H9 (cell line): ENCODE data around the gene SLAMF7. TPM values are rescaled to one million over a fixed set of nuclear protein-coding genes. Genes with fewer than 3 reads are reported as not detected.

ENCODE experiments used
- DNase-seq: peaks from one replicate; pipeline ENCODE4 v3.0.0-alpha.2; 2017
- H2AFZ ChIP-seq: one replicate; pipeline ENCODE4 v1.6.1; 2013; ENCODE audit warnings: mild to moderate bottlenecking, low read length, control low read depth, moderate library complexity
- H2AK5ac ChIP-seq: 2 replicates; pipeline ENCODE4 v1.6.1; 2013; ENCODE audit warnings: low read length, control low read depth, mixed read lengths; ENCODE audit not compliant: insufficient read length
- H2BK120ac ChIP-seq: one replicate; pipeline ENCODE4 v1.6.1; 2013; ENCODE audit warnings: low read depth, mild to moderate bottlenecking, low read length, control low read depth, inconsistent platforms; ENCODE audit not compliant: poor library complexity, severe bottlenecking
- H2BK12ac ChIP-seq: 2 replicates; pipeline ENCODE4 v1.6.1; 2013; ENCODE audit warnings: low read length, control low read depth, mixed read lengths, low read depth; ENCODE audit not compliant: insufficient read length
- H2BK15ac ChIP-seq: 2 replicates; pipeline ENCODE4 v1.6.1; 2013; ENCODE audit warnings: low read depth, low read length, control low read depth
- H2BK20ac ChIP-seq: one replicate; pipeline ENCODE4 v1.6.1; 2013; ENCODE audit warnings: low read depth, mild to moderate bottlenecking, low read length, control low read depth, inconsistent platforms; ENCODE audit not compliant: poor library complexity, severe bottlenecking
- H2BK5ac ChIP-seq: 2 replicates; pipeline ENCODE4 v1.6.1; 2013; ENCODE audit warnings: low read length, control low read depth, mixed read lengths; ENCODE audit not compliant: insufficient read length
- H3K14ac ChIP-seq: 2 replicates; pipeline ENCODE4 v1.6.1; 2013; ENCODE audit warnings: low read length, control low read depth; ENCODE audit not compliant: insufficient read depth
- H3K18ac ChIP-seq: 2 replicates; pipeline ENCODE4 v1.6.1; 2013; ENCODE audit warnings: low read depth, mild to moderate bottlenecking, mixed read lengths, low read length, control low read depth; ENCODE audit not compliant: insufficient read length
- H3K23ac ChIP-seq: 2 replicates; pipeline ENCODE4 v1.6.1; 2013; ENCODE audit warnings: low read length, control low read depth, mixed read lengths, low read depth; ENCODE audit not compliant: insufficient read length
- H3K23me2 ChIP-seq: 2 replicates; pipeline ENCODE4 v1.6.1; 2013; ENCODE audit warnings: low read depth, mild to moderate bottlenecking, mixed read lengths, low read length, control low read depth; ENCODE audit not compliant: insufficient read length, poor library complexity, severe bottlenecking
- H3K27ac ChIP-seq: 2 replicates; pipeline ENCODE4 v1.5.1; 2013; ENCODE audit warnings: low read length, control low read depth, mixed read lengths, low read depth; ENCODE audit not compliant: insufficient read length
- H3K27me3 ChIP-seq: 2 replicates; pipeline ENCODE4 v1.6.1; 2013; ENCODE audit warnings: low read length, control low read depth, inconsistent platforms; ENCODE audit not compliant: insufficient read depth
- H3K4ac ChIP-seq: 2 replicates; pipeline ENCODE4 v1.6.1; 2013; ENCODE audit warnings: low read depth, mild to moderate bottlenecking, control low read depth, inconsistent platforms, low read length, moderate library complexity
- H3K4me1 ChIP-seq: 2 replicates; pipeline ENCODE4 v1.6.1; 2013; ENCODE audit warnings: low read length, control low read depth, inconsistent platforms; ENCODE audit not compliant: insufficient read depth
- H3K4me2 ChIP-seq: 2 replicates; pipeline ENCODE4 v1.6.1; 2013; ENCODE audit warnings: low read length, control low read depth, mixed read lengths; ENCODE audit not compliant: insufficient read length, insufficient read depth
- H3K56ac ChIP-seq: 2 replicates; pipeline ENCODE4 v1.6.1; 2013; ENCODE audit warnings: low read depth, mild to moderate bottlenecking, mixed read lengths, low read length, control low read depth; ENCODE audit not compliant: insufficient read length
- H3K79me1 ChIP-seq: 2 replicates; pipeline ENCODE4 v1.6.1; 2013; ENCODE audit warnings: low read depth, mild to moderate bottlenecking, moderate library complexity, low read length, control low read depth, inconsistent platforms; ENCODE audit not compliant: insufficient read depth, poor library complexity, severe bottlenecking
- H3K79me2 ChIP-seq: 2 replicates; pipeline ENCODE4 v1.6.1; 2013; ENCODE audit warnings: low read length, control low read depth, inconsistent platforms; ENCODE audit not compliant: insufficient read depth
- H3K9ac ChIP-seq: 2 replicates; pipeline ENCODE4 v1.6.1; 2013; ENCODE audit warnings: low read length, control low read depth, mixed read lengths; ENCODE audit not compliant: insufficient read length; ENCODE audit errors: extremely low read depth
- H3K9me3 ChIP-seq: one replicate; pipeline ENCODE4 v1.6.1; 2013; ENCODE audit warnings: low read depth, low read length, inconsistent platforms; ENCODE audit not compliant: control insufficient read depth
- H3T11ph ChIP-seq: one replicate; pipeline ENCODE4 v1.6.1; 2013; ENCODE audit warnings: mild to moderate bottlenecking, low read length, control low read depth, inconsistent platforms
- H4K20me1 ChIP-seq: one replicate; pipeline ENCODE4 v1.6.1; 2013; ENCODE audit not compliant: control insufficient read depth, insufficient read length, insufficient read depth
- H4K5ac ChIP-seq: 2 replicates; pipeline ENCODE4 v1.6.1; 2013; ENCODE audit warnings: low read depth, mild to moderate bottlenecking, mixed read lengths, low read length, control low read depth; ENCODE audit not compliant: insufficient read length
- H4K8ac ChIP-seq: replicated peaks from 2 replicates; pipeline ENCODE4 v1.6.1; 2013; ENCODE audit warnings: low read length, control low read depth, mixed read lengths, low read depth; ENCODE audit not compliant: insufficient read length
- H4K91ac ChIP-seq: 2 replicates; pipeline ENCODE4 v1.6.1; 2013; ENCODE audit warnings: low read depth, mild to moderate bottlenecking, moderate library complexity, mixed read lengths, low read length, control low read depth; ENCODE audit not compliant: insufficient read length
- H3K27ac Mint-ChIP-seq, 3 experiments: 2 replicates in 2 of 3; 3 replicates in 1 of 3; pipeline ENCODE4 v1.8.0; 2020 to 2021; ENCODE audit warnings: mixed read lengths in 3 of 3, mild to moderate bottlenecking in 1 of 3, moderate library complexity in 1 of 3
- H3K27me3 Mint-ChIP-seq: 2 replicates; pipeline ENCODE4 v1.8.0; 2021; ENCODE audit warnings: low read depth, mild to moderate bottlenecking, moderate library complexity, mixed read lengths
- H3K36me3 Mint-ChIP-seq, 3 experiments: 2 replicates in 2 of 3; 3 replicates in 1 of 3; pipeline ENCODE4 v1.8.0; 2020 to 2021; ENCODE audit warnings: low read depth in 3 of 3, mixed read lengths in 3 of 3; ENCODE audit not compliant: insufficient read depth in 1 of 3
- H3K4me1 Mint-ChIP-seq, 2 experiments: 2 replicates each; pipeline ENCODE4 v1.8.0; 2020; ENCODE audit warnings: mixed read lengths in 2 of 2
- H3K4me3 Mint-ChIP-seq, 2 experiments: 2 replicates in 1 of 2; 3 replicates in 1 of 2; pipeline ENCODE4 v1.8.0; 2020 to 2021; ENCODE audit warnings: mild to moderate bottlenecking in 2 of 2, mixed read lengths in 2 of 2, moderate library complexity in 1 of 2
- H3K9me3 Mint-ChIP-seq, 2 experiments: 2 replicates in 1 of 2; 3 replicates in 1 of 2; pipeline ENCODE4 v1.8.0; 2020; ENCODE audit warnings: mild to moderate bottlenecking in 2 of 2, mixed read lengths in 2 of 2, moderate library complexity in 1 of 2
- CTCF ChIP-seq: fragments of 200-600 bp; sonication (generic); conservative IDR thresholded peaks from 3 replicates; pipeline ENCODE4 v1.8.0; 2021; ENCODE audit warnings: antibody characterized with exemption, mild to moderate bottlenecking
- WGBS: extraction: QIAGEN DNeasy Blood & Tissue Kit; methylation state at CpG from one replicate; pipeline ENCODE4 v1.1.7; 2013; ENCODE audit warnings: missing lambda C conversion rate, low lambda C conversion rate, mixed read lengths; ENCODE audit not compliant: insufficient read length; ENCODE audit errors: extremely low coverage; 5-methylcytosine and 5-hydroxymethylcytosine counted together
- total RNA-seq: library from RNA; stranded (reverse); gene quantifications from 2 replicates; pipeline ENCODE4 v1.2.1, GENCODE V29; 2021

Gene SLAMF7
- total RNA-seq, 1 experiment from 2014 or later = not detected

GRCh38 chr1:160773093-160773492 is 34.0 kb downstream of the SLAMF7 start:
- H2BK120ac ChIP-seq = no peak overlapping the region
- Mint-ChIP-seq H3K36me3 (no peaks in the 10 kb centered on the region), H3K4me1 (peaks cover 9 to 15% of the 10 kb centered on the region in 2 experiments), H3K4me3 (no peak overlapping the region), H3K27me3 (no peaks in the 10 kb centered on the region), H3K9me3 (no peaks in the 10 kb centered on the region), H3K27ac (no peak overlapping the region)
- no peaks in the 10 kb centered on the region for H3K79me2 ChIP-seq
- no peaks in the 10 kb centered on the region for H3K9me3 ChIP-seq
- H3K27me3 ChIP-seq = no peaks in the 10 kb centered on the region
- no peak overlapping the region for H3K18ac ChIP-seq
- H2AFZ ChIP-seq = no peak overlapping the region
- H2AK5ac ChIP-seq = no peak overlapping the region
- DNase-seq = no peak
- H2BK15ac ChIP-seq = no peak overlapping the region
- no peak overlapping the region for H4K91ac ChIP-seq
- H3K23ac ChIP-seq = no peak overlapping the region
- no peaks in the 10 kb centered on the region for H3K23me2 ChIP-seq
- no peak for TF ChIP-seq CTCF
- H2BK12ac ChIP-seq = no peak overlapping the region
- WGBS = no CpG with 5 or more reads among the region's 3 CpGs
- no peak overlapping the region for H3K9ac ChIP-seq
- H3K4me1 ChIP-seq = no peaks in the 10 kb centered on the region
- H3K79me1 ChIP-seq = no peaks in the 10 kb centered on the region
- H3K14ac ChIP-seq = no peak overlapping the region
- no peak overlapping the region for H4K8ac ChIP-seq
- no peak overlapping the region for H4K5ac ChIP-seq
- H3K4ac ChIP-seq = no peak overlapping the region
- no peak overlapping the region for H2BK5ac ChIP-seq
- H3K56ac ChIP-seq = no peak overlapping the region
- no peak overlapping the region for H3K27ac ChIP-seq
- no peak overlapping the region for H3T11ph ChIP-seq
- no peak overlapping the region for H2BK20ac ChIP-seq
- H3K4me2 ChIP-seq = no peak overlapping the region
- no peaks in the 10 kb centered on the region for H4K20me1 ChIP-seq
